GM12801 (cell line): ENCODE results near the gene GRID2.

Experiments
- CTCF ChIP-seq: IDR thresholded peaks from one replicate; pipeline ENCODE4 v1.5.1; 2011; ENCODE audit warnings: control low read depth; ENCODE audit not compliant: insufficient read length; ENCODE audit errors: extremely low read depth

GRID2 gene

DNA sequence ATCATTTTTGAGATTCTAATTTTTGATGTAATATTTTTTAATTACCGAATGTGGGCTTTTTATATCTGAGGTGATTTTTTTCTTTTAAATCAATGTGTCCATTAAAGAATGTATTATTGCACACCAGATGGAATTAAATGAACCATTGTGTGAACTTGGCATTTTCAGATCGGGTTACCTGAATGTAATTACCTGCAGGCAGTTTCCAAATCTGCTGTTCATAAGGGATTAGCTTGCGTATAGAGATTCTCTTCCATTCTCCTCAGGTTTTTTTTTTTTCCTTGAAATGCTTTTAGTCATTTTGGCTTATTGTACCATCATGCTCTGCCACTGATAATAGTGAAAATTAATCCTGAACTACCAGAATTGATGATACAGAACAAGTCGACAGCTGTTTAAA, 1013.3 kb downstream of the GRID2 start:
- no peak for TF ChIP-seq CTCF

GRCh38 chr4:93317561-93317960, 1013.8 kb downstream of the GRID2 start:
- TF ChIP-seq CTCF, result no peak

- no peak for TF ChIP-seq CTCF
Observed at GRCh38 chr4:93319041-93319440, 1015.3 kb downstream of the GRID2 start.

DNA sequence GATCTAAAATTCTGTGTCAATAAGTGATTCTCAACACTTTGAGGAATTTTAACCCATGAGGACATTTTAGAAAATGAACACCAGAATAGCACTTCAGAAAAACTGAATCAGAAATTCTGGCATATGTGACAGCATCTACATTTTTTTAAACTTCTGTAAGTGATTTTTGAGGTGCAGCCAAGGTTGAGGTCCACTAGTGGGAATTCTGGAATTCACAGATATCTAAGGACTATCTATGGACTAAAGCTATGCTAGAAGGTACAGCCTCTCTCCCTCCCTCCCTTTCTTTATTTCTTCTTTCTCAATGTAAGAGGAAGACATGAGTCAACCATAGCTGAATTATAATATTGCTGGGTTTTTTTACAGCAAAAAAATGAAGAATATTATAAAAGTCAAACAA, 1016.6 kb downstream of the GRID2 start:
- TF ChIP-seq CTCF, result no peak

GRCh38 chr4:93327346-93327745, 1023.6 kb downstream of the GRID2 start:
- TF ChIP-seq CTCF, result no peak

DNA sequence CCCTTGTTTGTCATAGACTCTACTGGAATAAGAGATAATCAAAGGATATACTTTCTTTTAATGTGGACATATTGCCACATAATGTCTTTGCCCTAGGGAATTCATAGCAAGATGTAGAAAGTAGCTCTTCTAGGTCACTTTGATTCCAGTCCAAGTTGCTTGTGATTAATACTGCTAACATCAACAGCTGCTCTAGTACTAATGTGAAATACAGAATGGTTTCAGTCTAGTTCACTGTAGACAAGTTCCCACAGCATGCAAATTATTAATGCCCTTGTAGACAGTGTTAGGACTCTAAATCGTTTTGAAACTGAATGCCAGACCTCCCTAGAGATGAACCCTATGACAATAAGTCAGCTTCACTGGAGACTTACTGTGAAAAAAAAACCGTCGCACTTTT, 1030.2 kb downstream of the GRID2 start:
- no peak for TF ChIP-seq CTCF

DNA sequence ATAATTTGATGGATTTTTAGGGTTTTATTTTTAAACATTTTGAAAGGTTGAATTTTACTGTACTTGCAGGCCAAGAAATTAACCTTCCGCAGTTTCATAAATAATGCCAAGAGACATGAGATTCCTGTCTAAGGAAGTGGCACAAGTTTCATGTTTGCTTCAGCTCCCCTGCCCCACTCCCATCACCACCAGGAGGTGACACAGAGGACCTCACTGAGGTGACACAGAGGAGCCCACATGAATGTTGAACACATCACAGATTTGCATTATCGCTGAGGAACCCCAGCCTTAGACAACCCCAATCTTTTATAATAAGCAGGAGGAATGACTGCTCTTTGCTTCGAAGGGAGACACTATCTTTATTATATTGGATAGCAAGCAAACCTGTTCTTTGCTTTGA, 1033.4 kb downstream of the GRID2 start:
- TF ChIP-seq CTCF, result no peak

- TF ChIP-seq CTCF, result no peak
Observed at GRCh38 chr4:93342738-93343137, 1039.0 kb downstream of the GRID2 start.
